NCI-H82 treated with DMSO at 0.1 percent for 48 hours (cell line): Measurements from ENCODE around the gene ING4.

Source experiments
- DNase-seq: peaks from one replicate; lab custom pipeline; 2025; ENCODE audit not compliant: unreplicated experiment; lab: John Stamatoyannopoulos, UW

ING4 gene

DNA sequence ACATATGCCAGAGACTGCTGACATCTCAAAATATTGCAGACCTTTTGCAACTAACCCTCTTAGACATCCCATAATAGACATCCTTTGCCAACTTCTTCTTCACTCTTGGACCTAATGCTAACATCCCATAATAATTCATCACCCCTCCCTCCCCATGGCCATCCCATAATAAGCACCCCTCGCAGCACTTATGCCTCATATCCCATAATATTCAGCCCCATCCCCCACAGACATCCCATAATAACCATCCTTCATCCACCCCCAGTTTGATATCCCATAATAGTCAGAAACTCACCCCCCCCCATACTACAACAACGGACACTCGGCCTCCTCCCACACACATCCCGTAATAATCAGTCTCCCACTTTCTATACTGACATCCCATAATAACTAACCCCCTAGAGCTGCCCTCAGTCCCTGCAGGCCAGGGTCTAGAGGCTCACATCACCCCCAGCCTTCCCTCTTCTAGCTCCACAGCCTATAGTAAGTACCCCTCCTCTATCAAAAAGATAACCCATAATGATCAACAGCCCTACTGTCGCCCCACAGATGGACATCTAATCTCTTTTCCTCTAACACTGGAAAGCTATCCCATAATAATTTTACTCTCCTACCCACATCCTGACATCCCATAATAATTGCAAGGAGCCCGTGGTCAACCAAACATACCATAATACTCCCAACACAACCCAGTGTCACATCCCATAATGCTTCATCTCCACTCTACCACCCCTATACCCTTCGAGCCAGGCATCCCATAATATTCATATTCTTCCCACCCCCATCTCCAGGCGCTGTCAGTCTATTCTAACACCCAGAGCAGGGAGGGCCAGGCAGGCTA, 54.9 kb downstream of the ING4 start:
- DNase-seq, result peak; percentile 88

DNA sequence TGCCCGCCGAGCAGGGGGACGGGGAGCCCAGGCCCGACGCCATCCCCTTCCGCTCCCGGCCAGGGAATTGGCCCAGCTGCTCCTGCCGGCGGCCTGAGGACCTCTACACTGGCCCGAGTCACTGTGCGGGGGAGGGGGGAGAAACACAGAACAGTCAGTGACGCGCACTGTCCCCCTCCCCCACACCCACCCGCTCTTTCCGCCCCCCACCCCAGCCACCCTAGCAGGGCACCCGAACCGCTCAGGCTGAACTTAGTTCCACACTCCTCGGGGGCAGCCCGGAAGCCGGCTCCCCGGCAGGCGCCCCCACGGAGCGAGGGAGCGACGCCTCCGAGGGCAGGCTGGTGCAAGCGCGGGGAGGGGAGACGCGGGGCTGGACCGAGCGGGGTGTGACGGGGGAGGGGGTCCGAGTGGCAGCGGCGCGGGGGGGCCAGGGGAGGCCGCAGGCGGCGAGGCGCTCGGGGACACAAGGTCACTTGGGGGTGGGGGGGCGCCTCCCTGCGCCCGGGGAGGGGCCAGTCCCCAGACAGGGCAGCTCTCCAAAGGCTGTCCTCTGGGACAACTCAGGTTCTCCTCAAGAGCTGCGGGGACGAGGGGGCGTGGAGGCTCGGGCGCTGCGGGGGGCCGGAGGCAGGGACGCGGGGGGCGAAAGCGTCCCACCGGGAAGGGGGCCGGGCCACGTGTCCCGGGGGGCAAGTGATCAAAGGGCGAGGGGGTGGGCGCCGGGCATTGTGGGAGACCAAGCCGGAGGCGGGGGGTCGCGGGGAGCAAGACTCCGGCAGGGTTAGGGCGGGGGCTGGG, 56.4 kb downstream of the ING4 start:
- DNase-seq, result no peak

DNA sequence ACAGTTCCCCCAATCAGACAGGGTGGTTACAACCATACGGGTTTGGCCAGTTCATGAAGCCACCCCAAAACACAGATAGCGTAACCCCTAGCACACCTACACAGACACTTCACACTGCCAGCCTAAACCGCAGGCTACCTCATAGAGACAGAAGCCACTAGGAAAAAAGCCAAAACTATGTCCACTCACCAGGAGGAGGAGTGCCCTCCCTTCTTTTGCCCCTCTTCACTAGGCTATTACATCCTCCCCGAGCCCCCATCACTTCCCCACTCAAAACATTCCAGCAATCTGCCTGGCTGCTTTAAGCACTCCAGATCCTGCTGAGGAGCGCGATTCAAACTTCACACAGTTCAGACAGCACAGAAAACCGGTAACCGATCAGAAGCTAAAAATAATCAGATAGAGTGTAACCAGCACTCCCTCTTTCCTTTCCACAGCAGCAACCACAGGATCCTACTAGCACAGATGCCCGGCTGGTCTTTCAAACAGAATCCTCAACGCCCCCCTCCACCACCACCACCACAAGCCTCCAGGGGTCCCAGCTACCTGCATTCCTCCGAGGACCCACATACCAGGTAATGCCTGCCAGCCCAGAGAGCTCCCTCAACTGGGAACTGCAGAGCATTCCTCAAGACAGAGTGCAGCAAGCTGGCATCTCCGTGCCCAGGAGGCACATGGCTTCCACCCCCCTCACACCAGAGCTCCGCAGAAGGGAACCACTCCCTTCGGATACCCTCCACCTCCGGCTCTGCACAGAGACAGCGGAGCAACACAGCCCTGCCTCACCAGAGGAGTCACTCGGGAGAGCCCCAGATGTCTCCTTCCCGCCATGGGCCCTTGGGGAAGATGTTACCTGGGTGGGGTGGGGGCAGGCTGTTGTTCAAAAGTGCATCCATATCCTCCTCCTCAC, 57.2 kb downstream of the ING4 start:
- DNase-seq, result no peak

DNA sequence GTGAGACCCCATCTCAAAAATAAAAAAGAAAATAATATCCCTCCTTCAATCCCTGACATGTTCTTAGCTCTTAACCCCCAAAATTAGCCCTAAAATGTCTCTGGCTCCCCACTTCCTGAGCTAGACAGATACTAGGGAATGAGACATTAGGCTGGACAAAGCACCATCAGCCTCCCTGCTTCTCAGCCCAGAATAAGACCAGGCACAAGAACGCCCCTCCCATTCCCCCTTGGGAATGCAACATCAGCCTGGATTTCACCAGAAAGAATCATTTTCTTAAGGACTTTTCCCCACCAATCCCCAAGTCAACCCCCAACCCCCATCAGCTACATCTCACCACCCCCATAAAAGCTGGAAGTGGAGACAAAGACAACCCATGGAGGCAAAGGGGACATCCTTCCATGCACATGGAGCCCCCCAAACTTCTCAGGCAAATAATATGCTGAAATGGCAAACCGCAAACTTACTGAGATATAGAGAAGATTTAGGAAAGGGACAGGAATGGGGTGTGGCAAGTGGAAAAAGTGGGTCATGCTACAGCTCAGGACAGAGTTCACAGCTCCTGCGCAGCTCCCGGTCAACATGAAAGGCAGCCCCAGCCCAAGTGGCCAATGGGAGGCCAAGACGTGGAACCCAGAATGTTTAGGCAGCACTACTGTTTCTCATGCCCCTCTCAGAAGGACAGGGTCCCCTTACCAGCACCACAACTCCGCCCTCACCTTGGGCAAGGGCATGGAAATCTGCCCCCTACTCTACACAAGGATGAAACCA, 58.5 kb downstream of the ING4 start:
- no peak for DNase-seq

DNA sequence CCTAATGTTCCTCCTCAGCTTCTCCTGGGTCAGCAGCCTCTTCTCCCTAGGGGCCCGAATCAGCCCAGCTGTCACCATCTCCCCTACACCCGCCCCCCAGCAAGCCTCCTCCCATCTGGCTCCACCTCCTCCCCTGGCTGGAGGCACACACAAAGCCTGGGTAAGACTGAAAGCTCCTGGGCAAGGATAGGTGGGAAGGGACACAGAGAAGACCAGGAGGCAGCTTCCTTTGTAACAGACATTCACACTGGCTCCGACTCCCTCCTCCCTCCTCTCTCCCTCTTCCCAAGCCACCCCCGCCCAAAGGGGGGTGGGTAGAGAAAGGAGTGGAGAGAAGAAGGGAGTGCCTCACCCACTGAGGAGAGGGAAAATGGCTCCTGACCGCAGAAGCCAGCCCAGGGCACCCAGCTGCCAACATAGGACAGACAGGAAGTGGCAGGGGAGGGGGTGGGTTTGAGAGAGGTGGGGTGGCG, 59.8 kb downstream of the ING4 start:
- DNase-seq, result peak; percentile 82

DNA sequence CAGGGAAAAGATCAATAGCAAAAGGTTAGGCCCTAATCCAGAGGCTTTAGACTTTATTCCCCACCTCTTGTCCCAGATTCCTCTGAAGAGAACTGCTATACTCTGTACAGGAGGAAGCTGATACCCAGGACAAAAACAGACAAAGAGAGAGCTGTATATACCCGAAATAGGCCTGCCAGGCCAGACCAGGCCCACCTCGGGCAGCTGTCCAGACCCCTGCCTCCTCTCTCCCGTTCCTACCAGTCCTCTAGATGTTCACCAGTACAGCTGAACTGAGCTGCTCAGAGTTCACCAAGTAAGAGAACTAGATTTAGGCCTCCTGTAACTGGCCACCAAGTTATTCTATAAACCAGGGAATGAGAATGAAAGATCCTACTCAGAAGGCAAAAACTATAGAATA, 60.4 kb downstream of the ING4 start:
- DNase-seq, result no peak
